SK-N-SH (cell line): ENCODE measurements around the gene PRDX5. TPM values are rescaled to one million over a fixed set of nuclear protein-coding genes. Genes with fewer than 3 reads are reported as not detected.
A peak's percentile ranks its signal among the peaks of the same experiment; 100 is the strongest.

Source experiments
- CTCF ChIA-PET: fragments of 300-600, 350-600 bp; formaldehyde crosslinking; extraction: SDS; loops from one replicate; lab custom pipeline; 2021; lab: Yijun Ruan, JAX
- POLR2A ChIA-PET: fragments of 350-600 bp; sonication (Branson Sonifier 250); formaldehyde crosslinking; extraction: SDS; loops from one replicate; lab custom pipeline; 2020; ENCODE audit warnings: antibody characterized with exemption, inconsistent platforms; lab: Yijun Ruan, JAX
- DNase-seq: peaks from one replicate; pipeline ENCODE4 v3.0.0; 2012
- H2AFZ ChIP-seq: fragments of 200-600 bp; sonication (generic); 2 replicates; pipeline ENCODE4 v1.8.1; 2016; ENCODE audit warnings: antibody characterized with exemption, mild to moderate bottlenecking, low read depth
- H3F3A ChIP-seq: fragments of 200-600 bp; sonication (generic); replicated peaks from 2 replicates; pipeline ENCODE3; 2016; ENCODE audit warnings: antibody characterized with exemption, mild to moderate bottlenecking; ENCODE audit not compliant: insufficient read depth
- H3K27ac ChIP-seq, 2 experiments: fragments of 200-500 bp in 1 of 2; fragments of 200-600 bp in 1 of 2; sonication (Bioruptor generic) in 1 of 2; sonication (generic), shearing (Covaris generic) in 1 of 2; 2 replicates each; pipeline versions ENCODE4 v1.5.1 to v1.6.1; 2014 to 2016; ENCODE audit warnings: low read depth in 2 of 2, inconsistent platforms in 1 of 2, low read length in 1 of 2, mild to moderate bottlenecking in 1 of 2, mixed read lengths in 1 of 2
- H3K27me3 ChIP-seq: fragments of 200-600 bp; sonication (generic), shearing (Covaris generic); 2 replicates; pipeline ENCODE4 v1.6.1; 2016; ENCODE audit warnings: mixed run types; ENCODE audit not compliant: insufficient read depth
- H3K36me3 ChIP-seq, 2 experiments: fragments of 200-500 bp in 1 of 2; fragments of 200-600 bp in 1 of 2; sonication (Bioruptor generic) in 1 of 2; sonication (generic) in 1 of 2; replicated peaks in 1 of 2; 2 replicates each; pipeline versions ENCODE3 to v1.5.1; 2014 to 2016; ENCODE audit warnings: low read length in 1 of 2, mild to moderate bottlenecking in 1 of 2; ENCODE audit not compliant: insufficient read depth in 2 of 2, control insufficient read depth in 1 of 2
- H3K4me1 ChIP-seq, 2 experiments: fragments of 200-500 bp in 1 of 2; fragments of 200-600 bp in 1 of 2; sonication (Bioruptor generic) in 1 of 2; sonication (generic), shearing (Covaris generic) in 1 of 2; 2 replicates each; pipeline versions ENCODE4 v1.5.1 to v1.6.1; 2014 to 2016; ENCODE audit warnings: low read depth in 1 of 2, low read length in 1 of 2, mixed run types in 1 of 2; ENCODE audit not compliant: insufficient read depth in 2 of 2, control insufficient read depth in 1 of 2
- H3K4me2 ChIP-seq: fragments of 200-600 bp; sonication (generic), shearing (Covaris generic); 2 replicates; pipeline ENCODE4 v1.6.1; 2017; ENCODE audit warnings: mixed run types
- H3K4me3 ChIP-seq, 2 experiments: fragments of 200-500 bp in 1 of 2; fragments of 200-600 bp in 1 of 2; sonication (Bioruptor generic) in 1 of 2; sonication (generic), shearing (Covaris generic) in 1 of 2; 2 replicates each; pipeline versions ENCODE4 v1.5.1 to v1.8.1; 2014 to 2016; ENCODE audit warnings: low read depth in 2 of 2, inconsistent platforms in 1 of 2, low read length in 1 of 2, mild to moderate bottlenecking in 1 of 2, mixed read lengths in 1 of 2, moderate library complexity in 1 of 2
- H3K79me2 ChIP-seq: fragments of 200-600 bp; sonication (generic); 2 replicates; pipeline ENCODE4 v1.8.1; 2017; ENCODE audit warnings: mild to moderate bottlenecking; ENCODE audit not compliant: insufficient read depth
- H3K9ac ChIP-seq: fragments of 200-600 bp; sonication (generic); 2 replicates; pipeline ENCODE4 v1.6.1; 2017; ENCODE audit warnings: mixed run types
- H3K9me2 ChIP-seq: fragments of 200-600 bp; sonication (generic); 2 replicates; pipeline ENCODE4 v1.6.1; 2017; ENCODE audit warnings: mixed run types
- H3K9me3 ChIP-seq: fragments of 200-600 bp; sonication (generic); 2 replicates; pipeline ENCODE4 v1.6.1; 2017; ENCODE audit warnings: mixed run types, mild to moderate bottlenecking, moderate library complexity
- H4K20me1 ChIP-seq: fragments of 200-600 bp; sonication (generic); 2 replicates; pipeline ENCODE4 v1.6.1; 2017; ENCODE audit warnings: mild to moderate bottlenecking, mixed run types; ENCODE audit not compliant: insufficient read depth
- EP300 ChIP-seq, 2 experiments: IDR thresholded peaks; 2 replicates each; pipeline versions ENCODE4 v1.4.0 to v1.6.1; 2012; ENCODE audit warnings: borderline replicate concordance in 1 of 2, low read depth in 1 of 2, low read length in 1 of 2
- EZH2phosphoT487 ChIP-seq: fragments of 200-600 bp; sonication (generic); IDR thresholded peaks from 2 replicates; pipeline ENCODE4 v1.6.1; 2017; ENCODE audit warnings: low read depth, mixed run types, mild to moderate bottlenecking, antibody characterized with exemption, moderate library complexity, borderline replicate concordance
- FOXJ3 ChIP-seq: sonication (generic); formaldehyde crosslinking; IDR thresholded peaks from 2 replicates; pipeline ENCODE4 v1.5.1; 2020; ENCODE audit warnings: mild to moderate bottlenecking, missing genetic modification reagents
- JUND ChIP-seq: IDR thresholded peaks from 2 replicates; pipeline ENCODE4 v1.4.0; 2012
- NRF1 ChIP-seq: IDR thresholded peaks from 2 replicates; pipeline ENCODE4 v1.6.1; 2012; ENCODE audit warnings: low read depth, mild to moderate bottlenecking, low read length
- POLR2AphosphoS5 ChIP-seq: IDR thresholded peaks from 2 replicates; pipeline ENCODE4 v1.6.1; 2012; ENCODE audit warnings: low read depth, low read length
- RFX5 ChIP-seq: IDR thresholded peaks from 2 replicates; pipeline ENCODE4 v1.6.1; 2012; ENCODE audit warnings: mild to moderate bottlenecking, improper control_type of control experiment, low read length
- SIN3A ChIP-seq: IDR thresholded peaks from 2 replicates; pipeline ENCODE4 v1.6.1; 2012; ENCODE audit warnings: low read depth, mild to moderate bottlenecking, low read length, moderate library complexity, borderline replicate concordance
- TAF1 ChIP-seq: IDR thresholded peaks from 2 replicates; pipeline ENCODE4 v1.6.1; 2012; ENCODE audit warnings: low read depth, mild to moderate bottlenecking, low read length, moderate library complexity, borderline replicate concordance
- TCF12 ChIP-seq: IDR thresholded peaks from 2 replicates; pipeline ENCODE4 v1.4.0; 2012
- TEAD4 ChIP-seq: IDR thresholded peaks from 2 replicates; pipeline ENCODE4 v1.4.0; 2012; ENCODE audit warnings: mild to moderate bottlenecking, borderline replicate concordance; ENCODE audit not compliant: insufficient read depth
- WGBS: methylation state at CpG from one replicate; pipeline ENCODE4 v1.1.6; 2017; ENCODE audit warnings: low lambda C conversion rate; 5-methylcytosine and 5-hydroxymethylcytosine counted together
- polyA plus RNA-seq, 3 experiments: library from polyadenylated mRNA; depleted of rRNA; stranded (reverse); fragments of >200 nt; gene quantifications; 2 replicates each; pipeline ENCODE4 v1.2.3, GENCODE V29; 2012
- TF ChIP-seq, protein P1 (sequence below): IDR thresholded peaks from 2 replicates; pipeline ENCODE4; 2012
- TF ChIP-seq, protein P2 (sequence below): IDR thresholded peaks from 2 replicates; pipeline ENCODE4 v1.4.0; 2012; ENCODE audit warnings: low read depth
- TF ChIP-seq, protein P3 (sequence below): IDR thresholded peaks from 2 replicates; pipeline ENCODE4 v1.6.1; 2012; ENCODE audit warnings: mild to moderate bottlenecking, low read depth, low read length, moderate library complexity
- TF ChIP-seq, protein P4 (sequence below): fragments of 200-600 bp; sonication (generic); IDR thresholded peaks from 2 replicates; pipeline ENCODE4 v1.6.1; 2017; ENCODE audit warnings: antibody characterized with exemption, mild to moderate bottlenecking, moderate library complexity

PRDX5 gene
- polyA plus RNA-seq, 1 of the 3 experiments (the other 2 are of a cell fraction) = 1,000 TPM

DNA sequence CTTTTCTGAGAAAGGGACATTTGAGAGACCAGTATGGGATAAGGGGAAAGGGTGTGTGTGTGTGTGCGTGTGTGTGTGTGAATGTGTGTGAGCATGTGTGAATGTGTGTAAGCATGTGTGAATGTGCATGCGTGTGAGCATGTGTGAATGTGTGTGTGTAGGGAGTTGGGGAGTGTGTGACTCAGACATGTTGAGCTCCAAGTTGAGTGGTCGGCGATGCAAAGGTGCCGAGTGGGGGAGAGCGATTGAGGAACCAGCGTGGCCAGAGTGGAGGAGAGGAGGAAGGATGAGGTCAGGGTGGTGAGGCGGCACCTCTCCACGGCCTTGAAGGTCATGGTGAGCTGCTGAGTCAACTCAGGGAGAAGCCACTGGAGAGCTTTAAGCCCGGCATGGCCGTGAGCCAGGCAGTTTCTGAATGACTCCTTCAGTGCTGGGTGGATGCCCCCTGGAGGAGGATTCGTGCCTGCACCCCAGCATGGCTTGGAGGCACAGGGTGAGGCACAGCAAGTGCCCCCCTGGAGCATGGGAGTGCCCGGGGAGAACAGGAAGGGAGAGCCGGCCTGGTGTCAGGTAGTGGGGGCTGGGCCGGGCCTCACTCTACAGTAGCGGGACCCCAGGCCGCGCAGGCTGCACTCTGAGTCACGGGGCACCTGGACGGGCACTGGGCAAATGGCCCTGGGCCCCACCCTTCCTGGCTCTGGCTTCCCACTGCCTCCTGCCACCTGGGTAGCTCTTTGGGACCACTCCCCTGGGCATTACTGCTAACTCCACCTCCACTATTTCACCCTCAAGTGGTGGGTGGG, 13.8 kb downstream of the PRDX5 start (continued):
- TF ChIP-seq, protein P1, sequence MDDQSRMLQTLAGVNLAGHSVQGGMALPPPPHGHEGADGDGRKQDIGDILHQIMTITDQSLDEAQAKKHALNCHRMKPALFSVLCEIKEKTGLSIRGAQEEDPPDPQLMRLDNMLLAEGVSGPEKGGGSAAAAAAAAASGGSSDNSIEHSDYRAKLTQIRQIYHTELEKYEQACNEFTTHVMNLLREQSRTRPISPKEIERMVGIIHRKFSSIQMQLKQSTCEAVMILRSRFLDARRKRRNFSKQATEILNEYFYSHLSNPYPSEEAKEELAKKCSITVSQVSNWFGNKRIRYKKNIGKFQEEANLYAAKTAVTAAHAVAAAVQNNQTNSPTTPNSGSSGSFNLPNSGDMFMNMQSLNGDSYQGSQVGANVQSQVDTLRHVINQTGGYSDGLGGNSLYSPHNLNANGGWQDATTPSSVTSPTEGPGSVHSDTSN = no peak
- TF ChIP-seq, protein P2, sequence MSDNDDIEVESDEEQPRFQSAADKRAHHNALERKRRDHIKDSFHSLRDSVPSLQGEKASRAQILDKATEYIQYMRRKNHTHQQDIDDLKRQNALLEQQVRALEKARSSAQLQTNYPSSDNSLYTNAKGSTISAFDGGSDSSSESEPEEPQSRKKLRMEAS = peak; percentile 57; the same call in 1 of the 2 replicates
- TF ChIP-seq RFX5 = no peak

DNA sequence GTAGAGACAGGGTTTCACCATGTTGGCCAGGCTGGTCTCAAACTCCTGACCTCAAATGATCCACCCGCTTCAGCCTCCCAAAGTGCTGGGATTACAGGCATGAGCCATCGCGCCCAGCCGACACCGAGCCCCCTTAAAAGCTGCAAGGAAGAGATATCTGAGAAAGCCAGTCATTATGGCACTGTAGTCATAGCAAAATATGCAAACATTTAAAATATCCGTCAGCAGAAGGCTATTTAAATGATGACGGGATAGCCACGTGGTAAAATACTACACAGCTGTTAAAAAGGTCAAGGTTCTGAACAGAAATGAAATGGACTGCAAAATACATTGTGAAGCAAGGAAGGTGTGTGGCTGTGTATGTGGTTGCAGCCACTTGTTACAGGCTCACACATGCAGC, 15.6 kb downstream of the PRDX5 start:
- no peaks in the 10 kb centered on the region for H4K20me1 ChIP-seq

DNA sequence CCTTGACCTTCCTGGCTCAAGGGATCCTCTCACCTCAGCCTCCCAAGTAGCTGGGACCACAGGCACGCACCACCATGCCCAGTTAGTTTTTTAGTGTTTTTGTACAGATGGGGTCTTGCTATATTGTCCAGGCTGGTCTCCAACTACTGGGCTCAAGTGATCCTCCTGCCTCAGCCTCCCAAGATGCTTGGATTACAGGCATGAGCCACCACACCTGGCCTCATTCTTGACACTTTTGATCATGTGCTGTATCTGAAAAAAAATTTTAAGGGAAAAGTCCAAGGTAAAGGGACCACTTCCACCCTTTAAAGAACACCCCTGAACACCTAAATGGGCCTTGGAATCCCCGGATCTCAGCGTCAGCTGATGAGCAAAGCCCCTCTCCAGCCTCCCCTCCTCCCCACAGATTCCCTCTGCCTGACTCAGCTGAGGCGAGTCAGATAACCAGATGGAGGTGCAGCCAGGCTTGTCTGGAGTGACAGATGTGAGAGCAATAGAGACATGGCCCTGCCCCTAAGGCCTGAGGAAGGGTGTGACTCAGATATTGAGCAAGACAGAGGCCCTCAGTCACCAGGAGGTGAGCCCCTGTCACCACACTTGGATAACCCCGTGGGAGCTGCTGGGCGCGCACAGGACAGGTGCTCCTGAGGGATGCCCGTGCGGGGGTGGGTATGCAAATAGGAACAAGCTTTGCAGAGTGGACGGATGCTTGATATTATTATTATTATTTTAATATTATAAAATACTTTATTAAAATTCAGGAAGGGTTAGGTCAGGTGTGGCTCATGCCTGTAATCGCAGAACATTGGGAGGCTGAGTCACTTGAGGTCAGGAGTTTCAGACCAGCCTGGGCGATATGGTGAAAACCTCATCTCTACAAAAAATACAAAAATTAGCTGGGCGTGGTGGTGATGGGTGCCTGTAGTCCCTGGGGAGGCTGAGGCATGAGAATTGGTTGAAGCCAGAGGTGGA, 17.1 kb downstream of the PRDX5 start:
- peak; percentile 69 for DNase-seq
- CTCF ChIA-PET = interaction anchor here (1.3 kb wide), 1 partner anchor 31 kb away, joined by 6 read pairs; no protein-coding TSS in a partner anchor
- Histone ChIP-seq H4K20me1 (no peaks in the 10 kb centered on the region), H3K27me3 (no peaks in the 10 kb centered on the region), H2AFZ (no peak overlapping the region; the same call in 1 of the 2 replicates), H3F3A (peaks cover 10% of the 10 kb centered on the region), H3K4me3 (no peak overlapping the region), H3K27ac (no peak overlapping the region), H3K9me2 (no peaks in the 10 kb centered on the region), H3K36me3 (no peaks in the 10 kb centered on the region), H3K9ac (no peak overlapping the region), H3K9me3 (no peaks in the 10 kb centered on the region), H3K79me2 (no peaks in the 10 kb centered on the region), H3K4me2 (no peak overlapping the region; the same call in 1 of the 2 replicates), H3K4me1 (peaks cover 4 to 6% of the 10 kb centered on the region in 2 experiments; a peak in 2 of 4 replicates)
- WGBS = 48% methylated on average over 12 of the region's 13 CpGs
- POLR2A ChIA-PET = interaction anchor here (1.3 kb wide), 1 partner anchor 18 kb away, joined by 4 read pairs; the partner anchor contains the start of gene TRMT112
- no peak for TF ChIP-seq TAF1
- peak in 1 of 2 experiments; percentile 31; a peak in 1 of 4 replicates for TF ChIP-seq EP300 (IDR thresholded peaks at IDR 0.05; ENCODE audit: borderline replicate concordance in 1 of 2, low read depth in 1 of 2, low read length in 1 of 2)
- peak; percentile 90 for TF ChIP-seq JUND
- TF ChIP-seq, protein P3, sequence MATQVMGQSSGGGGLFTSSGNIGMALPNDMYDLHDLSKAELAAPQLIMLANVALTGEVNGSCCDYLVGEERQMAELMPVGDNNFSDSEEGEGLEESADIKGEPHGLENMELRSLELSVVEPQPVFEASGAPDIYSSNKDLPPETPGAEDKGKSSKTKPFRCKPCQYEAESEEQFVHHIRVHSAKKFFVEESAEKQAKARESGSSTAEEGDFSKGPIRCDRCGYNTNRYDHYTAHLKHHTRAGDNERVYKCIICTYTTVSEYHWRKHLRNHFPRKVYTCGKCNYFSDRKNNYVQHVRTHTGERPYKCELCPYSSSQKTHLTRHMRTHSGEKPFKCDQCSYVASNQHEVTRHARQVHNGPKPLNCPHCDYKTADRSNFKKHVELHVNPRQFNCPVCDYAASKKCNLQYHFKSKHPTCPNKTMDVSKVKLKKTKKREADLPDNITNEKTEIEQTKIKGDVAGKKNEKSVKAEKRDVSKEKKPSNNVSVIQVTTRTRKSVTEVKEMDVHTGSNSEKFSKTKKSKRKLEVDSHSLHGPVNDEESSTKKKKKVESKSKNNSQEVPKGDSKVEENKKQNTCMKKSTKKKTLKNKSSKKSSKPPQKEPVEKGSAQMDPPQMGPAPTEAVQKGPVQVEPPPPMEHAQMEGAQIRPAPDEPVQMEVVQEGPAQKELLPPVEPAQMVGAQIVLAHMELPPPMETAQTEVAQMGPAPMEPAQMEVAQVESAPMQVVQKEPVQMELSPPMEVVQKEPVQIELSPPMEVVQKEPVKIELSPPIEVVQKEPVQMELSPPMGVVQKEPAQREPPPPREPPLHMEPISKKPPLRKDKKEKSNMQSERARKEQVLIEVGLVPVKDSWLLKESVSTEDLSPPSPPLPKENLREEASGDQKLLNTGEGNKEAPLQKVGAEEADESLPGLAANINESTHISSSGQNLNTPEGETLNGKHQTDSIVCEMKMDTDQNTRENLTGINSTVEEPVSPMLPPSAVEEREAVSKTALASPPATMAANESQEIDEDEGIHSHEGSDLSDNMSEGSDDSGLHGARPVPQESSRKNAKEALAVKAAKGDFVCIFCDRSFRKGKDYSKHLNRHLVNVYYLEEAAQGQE = no peak
- TF ChIP-seq, protein P4, sequence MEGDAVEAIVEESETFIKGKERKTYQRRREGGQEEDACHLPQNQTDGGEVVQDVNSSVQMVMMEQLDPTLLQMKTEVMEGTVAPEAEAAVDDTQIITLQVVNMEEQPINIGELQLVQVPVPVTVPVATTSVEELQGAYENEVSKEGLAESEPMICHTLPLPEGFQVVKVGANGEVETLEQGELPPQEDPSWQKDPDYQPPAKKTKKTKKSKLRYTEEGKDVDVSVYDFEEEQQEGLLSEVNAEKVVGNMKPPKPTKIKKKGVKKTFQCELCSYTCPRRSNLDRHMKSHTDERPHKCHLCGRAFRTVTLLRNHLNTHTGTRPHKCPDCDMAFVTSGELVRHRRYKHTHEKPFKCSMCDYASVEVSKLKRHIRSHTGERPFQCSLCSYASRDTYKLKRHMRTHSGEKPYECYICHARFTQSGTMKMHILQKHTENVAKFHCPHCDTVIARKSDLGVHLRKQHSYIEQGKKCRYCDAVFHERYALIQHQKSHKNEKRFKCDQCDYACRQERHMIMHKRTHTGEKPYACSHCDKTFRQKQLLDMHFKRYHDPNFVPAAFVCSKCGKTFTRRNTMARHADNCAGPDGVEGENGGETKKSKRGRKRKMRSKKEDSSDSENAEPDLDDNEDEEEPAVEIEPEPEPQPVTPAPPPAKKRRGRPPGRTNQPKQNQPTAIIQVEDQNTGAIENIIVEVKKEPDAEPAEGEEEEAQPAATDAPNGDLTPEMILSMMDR = no peak
- no peak for TF ChIP-seq FOXJ3 (CRISPR knock-in tag)
- peak; percentile 91 for TF ChIP-seq TCF12
- 0 out of 2 replicates have a peak, but pooled peaks have one; percentile 45 for TF ChIP-seq SIN3A
- TF ChIP-seq POLR2AphosphoS5 = peak; percentile 26; the same call in 1 of the 2 replicates
- peak; percentile 72 for TF ChIP-seq TEAD4

More for the DNA sequence above, 15.6 kb downstream of the PRDX5 start:
- H3F3A ChIP-seq = peaks cover 12% of the 10 kb centered on the region
- no peak overlapping the region for H3K4me3 ChIP-seq
- peaks cover 4 to 6% of the 10 kb centered on the region in 2 experiments; a peak in 2 of 4 replicates for H3K4me1 ChIP-seq
- H3K4me2 ChIP-seq = no peak overlapping the region
- H3K9ac ChIP-seq = no peak overlapping the region
- H3K27me3 ChIP-seq = no peaks in the 10 kb centered on the region
- TF ChIP-seq EZH2phosphoT487 (no peak), NRF1 (no peak)
- H3K27ac ChIP-seq = no peak overlapping the region
- no peaks in the 10 kb centered on the region for H3K9me3 ChIP-seq
- ChIA-PET POLR2A (no interaction called here), CTCF (interaction anchor here (0.9 to 2.0 kb wide), 3 partner anchors 19 to 22 kb away, joined by 3 to 7 read pairs (median 7); no protein-coding TSS in a partner anchor)
- WGBS = 87% methylated on average over 8 of the region's 8 CpGs
- no peaks in the 10 kb centered on the region for H3K9me2 ChIP-seq
- H3K36me3 ChIP-seq = no peaks in the 10 kb centered on the region
- no peaks in the 10 kb centered on the region for H3K79me2 ChIP-seq
- DNase-seq = no peak
- no peak overlapping the region for H2AFZ ChIP-seq
